Epithelial cell of proximal tubule (primary cell): ENCODE measurements around the gene NODAL. TPM values are rescaled to one million over a fixed set of nuclear protein-coding genes. Genes with fewer than 3 reads are reported as not detected.

Source experiments
- DNase-seq: peaks from one replicate; pipeline ENCODE4 v3.0.0-alpha.2; 2011; ENCODE audit warnings: low read depth
- H3K4me3 ChIP-seq: 2 replicates; pipeline ENCODE4 v1.5.1; 2011; ENCODE audit warnings: low read depth, mild to moderate bottlenecking, low read length
- CTCF ChIP-seq: conservative IDR thresholded peaks from 2 replicates; pipeline ENCODE4 v1.5.1; 2012; ENCODE audit warnings: low read depth, mild to moderate bottlenecking, low read length
- total RNA-seq: library from RNA; depleted of rRNA; stranded (reverse); fragments of >200 nt; gene quantifications from 2 replicates; pipeline ENCODE4 v1.2.3, GENCODE V29; 2015

The NODAL gene
- total RNA-seq, 1 donor from 2014 or later, result not detected

GRCh38 chr10:70440296-70441160, 953 bp downstream of the NODAL start:
- no peak for TF ChIP-seq CTCF

GRCh38 chr10:70437721-70438120, 3.8 kb downstream of the NODAL start:
- DNase-seq, result no peak
- no peak overlapping the region for H3K4me3 ChIP-seq
- no peak for TF ChIP-seq CTCF

More at GRCh38 chr10:70440296-70441160, 953 bp downstream of the NODAL start:
- H3K4me3 ChIP-seq, result no peak overlapping the region
- no peak for DNase-seq

GRCh38 chr10:70435241-70436085, 6.0 kb downstream of the NODAL start:
- no peak for DNase-seq
- TF ChIP-seq CTCF, result no peak
- H3K4me3 ChIP-seq, result no peak overlapping the region

- no peak overlapping the region for H3K4me3 ChIP-seq
- no peak for TF ChIP-seq CTCF
- DNase-seq, result no peak
These were observed 7.8 kb downstream of the NODAL start for GRCh38 chr10:70433581-70434280.

- DNase-seq, result no peak
- no peak overlapping the region for H3K4me3 ChIP-seq
- no peak for TF ChIP-seq CTCF
These were observed 8.8 kb downstream of the NODAL start for GRCh38 chr10:70432561-70433263.

GRCh38 chr10:70432101-70432500, 9.4 kb downstream of the NODAL start:
- no peak for TF ChIP-seq CTCF
- no peak for DNase-seq

More at GRCh38 chr10:70432101-70432500, 9.4 kb downstream of the NODAL start:
- H3K4me3 ChIP-seq, result no peak overlapping the region
